GM21447 (cell line): ENCODE results near the gene EREG.

Experiments used
- ATAC-seq: cut with Tn5 transposase; IDR thresholded peaks from one replicate; pipeline ENCODE4 v1.9.1; 2021; ENCODE audit not compliant: unreplicated experiment

EREG gene

DNA sequence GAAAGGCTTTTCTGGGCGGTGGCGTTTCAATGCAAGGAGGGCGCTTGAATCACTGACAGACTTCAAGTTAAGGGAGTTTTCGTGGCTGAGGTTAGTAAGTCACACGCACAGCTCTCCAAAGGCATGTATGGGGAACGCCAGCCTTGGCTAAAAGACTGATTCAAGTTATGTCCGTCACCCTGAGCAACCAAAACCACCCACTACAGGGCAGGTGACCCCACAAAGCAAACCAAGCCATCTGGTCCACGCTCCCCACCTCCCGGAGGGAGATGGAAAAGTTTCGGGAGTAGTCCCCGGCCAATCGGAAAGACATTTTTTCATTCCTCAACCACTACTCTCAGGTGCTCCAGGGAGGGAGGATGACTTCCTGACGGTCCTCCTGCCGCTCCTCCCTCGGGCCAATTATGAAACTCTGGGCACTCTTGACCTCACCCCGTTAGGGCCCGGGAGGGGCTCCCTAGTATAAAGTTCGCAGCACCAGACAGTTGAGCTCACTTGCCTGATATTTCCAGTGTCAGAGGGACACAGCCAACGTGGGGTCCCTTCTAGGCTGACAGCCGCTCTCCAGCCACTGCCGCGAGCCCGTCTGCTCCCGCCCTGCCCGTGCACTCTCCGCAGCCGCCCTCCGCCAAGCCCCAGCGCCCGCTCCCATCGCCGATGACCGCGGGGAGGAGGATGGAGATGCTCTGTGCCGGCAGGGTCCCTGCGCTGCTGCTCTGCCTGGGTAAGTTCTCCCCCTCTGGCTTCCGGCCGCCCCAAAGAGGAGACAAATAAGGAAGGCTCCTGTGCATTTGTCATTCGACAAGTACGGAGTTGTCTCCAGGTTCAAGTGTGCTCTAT, at the start of gene EREG:
Gene EREG (plus strand): TSS at position 494 of the 840 bp plus-strand sequence. CDS start 164 bp downstream, at position 658.
- ATAC-seq = peak; percentile 43

DNA sequence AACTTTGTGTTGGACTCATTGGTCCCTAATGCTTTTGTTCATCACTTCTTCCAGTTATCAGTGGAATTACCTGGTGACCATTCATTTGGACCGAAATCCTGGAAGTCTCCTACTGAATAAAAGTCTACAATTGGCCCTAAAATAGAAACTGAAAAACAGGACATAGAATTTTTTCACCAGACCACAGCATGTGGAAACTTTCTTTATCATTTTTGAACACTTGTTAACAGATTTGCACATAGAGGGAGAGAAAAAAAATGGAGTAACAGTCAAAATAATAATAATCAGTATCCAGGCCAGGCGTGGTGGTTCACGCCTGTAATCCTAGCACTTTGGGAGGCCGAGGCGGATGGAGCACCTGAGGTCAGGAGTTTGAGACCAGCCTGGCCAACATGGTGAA, 49.6 kb upstream of the EREG start:
- no peak for ATAC-seq

DNA sequence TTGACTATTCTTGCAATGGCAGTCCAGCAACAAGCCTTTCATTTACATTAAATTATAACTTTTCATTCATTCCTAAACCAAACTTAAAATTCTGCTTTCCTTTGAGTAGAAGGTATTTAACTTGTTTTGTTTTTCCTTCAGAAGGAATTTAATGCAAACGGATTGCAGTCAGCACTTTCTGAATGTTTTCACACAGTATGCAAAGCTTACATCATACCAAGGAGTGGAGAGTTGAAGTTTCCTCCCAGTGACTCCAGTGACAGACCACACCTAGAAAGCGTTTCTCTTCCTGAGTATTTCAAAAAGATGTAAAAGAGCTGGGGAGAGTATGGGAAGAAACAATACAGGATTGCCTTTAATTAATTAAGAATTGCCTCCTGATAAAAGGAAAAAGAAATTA, 48.5 kb upstream of the EREG start:
- no peak for ATAC-seq

DNA sequence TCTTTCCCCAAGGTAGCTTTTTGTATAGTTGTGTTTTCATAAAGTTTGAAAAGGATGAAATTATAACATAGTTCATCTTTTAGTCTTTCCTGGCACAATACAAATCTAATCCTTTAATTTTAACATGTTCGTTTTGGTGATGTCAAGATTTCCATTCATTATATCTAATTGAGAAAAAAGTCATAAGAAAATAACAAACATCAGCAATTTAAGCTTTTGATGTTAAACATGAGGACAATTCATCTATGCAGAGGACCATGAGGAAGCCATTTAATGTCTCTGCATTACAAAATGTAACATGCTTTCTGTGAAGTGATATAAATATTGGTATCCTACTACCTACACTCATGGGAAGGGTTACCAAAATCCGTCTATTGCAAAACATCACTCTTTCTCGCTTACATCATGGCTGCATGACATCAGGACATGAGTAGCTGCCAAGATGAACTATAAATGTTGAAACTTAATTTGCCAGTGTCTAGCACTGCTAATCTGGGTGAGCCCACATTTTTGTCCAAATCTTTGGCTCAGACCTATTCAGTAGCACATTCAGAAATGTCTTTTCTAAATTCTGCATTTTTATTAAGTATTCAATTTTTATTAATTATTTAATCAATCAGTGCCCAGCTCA, 47.2 kb upstream of the EREG start:
- ATAC-seq = no peak

GRCh38 chr4:74318276-74318675, 46.7 kb upstream of the EREG start:
- no peak for ATAC-seq

DNA sequence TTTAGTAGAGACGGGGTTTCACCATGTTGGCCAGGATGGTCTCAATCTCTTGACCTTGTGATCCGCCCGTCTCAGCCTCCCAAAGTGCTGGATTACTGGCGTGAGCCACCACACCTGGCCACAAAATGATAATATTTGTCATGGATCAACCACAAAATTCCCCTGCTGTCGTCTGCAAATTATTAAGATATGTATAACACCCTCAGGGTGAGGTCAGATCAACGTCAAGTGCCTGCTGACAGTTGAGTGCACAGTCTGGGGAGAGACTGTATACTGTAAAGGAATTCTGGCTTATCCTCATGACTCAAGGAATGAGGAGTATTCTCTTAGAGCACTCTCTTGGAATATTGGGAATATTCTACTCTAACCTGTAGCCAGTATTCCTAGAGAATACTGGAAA, 45.5 kb upstream of the EREG start:
- ATAC-seq = no peak

DNA sequence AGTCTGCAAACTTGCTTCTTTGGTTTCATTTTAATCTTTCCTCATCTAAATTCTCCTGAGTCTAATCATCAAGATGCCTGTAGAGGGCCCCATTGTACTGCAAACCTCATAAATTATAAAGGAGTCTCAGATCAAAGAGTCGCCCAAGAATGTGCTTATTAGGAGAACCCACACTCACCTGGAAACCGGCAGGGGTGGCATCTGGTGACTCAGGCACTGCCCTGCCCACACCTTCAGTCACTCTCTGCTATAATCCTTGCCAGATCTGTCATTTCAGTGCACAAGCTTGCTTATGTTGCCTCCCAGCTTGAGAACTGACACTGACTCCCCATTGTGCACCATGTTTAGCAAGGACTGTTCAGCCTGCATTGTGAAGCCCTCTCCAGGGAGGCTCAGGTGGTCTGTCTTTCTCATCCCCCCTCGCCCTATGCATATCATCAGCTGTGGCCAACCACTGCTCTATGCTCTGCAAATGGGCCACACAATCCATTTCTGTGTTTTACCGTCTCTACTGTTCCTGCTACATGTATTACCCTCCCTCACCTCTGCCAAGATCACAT, 44.3 kb upstream of the EREG start:
- peak; percentile 69 for ATAC-seq

DNA sequence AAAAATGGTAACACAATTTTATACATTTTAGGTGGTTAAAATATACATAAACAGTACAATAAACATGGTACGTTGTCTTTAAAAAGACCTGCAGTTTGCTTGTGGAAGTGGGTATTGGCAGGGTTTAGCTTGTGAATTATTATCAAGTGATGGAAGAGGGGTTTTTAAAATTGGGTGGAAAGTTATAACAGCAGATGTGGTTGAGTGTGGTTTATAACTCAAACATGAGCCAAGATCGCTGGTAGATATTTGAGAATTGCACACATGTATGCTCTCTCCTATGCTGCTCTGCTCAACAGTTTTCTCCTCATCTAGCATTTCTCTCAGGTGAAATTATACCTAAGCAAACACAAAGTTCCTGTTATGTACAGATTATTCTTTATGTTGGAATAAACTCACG, 42.6 kb upstream of the EREG start:
- no peak for ATAC-seq

DNA sequence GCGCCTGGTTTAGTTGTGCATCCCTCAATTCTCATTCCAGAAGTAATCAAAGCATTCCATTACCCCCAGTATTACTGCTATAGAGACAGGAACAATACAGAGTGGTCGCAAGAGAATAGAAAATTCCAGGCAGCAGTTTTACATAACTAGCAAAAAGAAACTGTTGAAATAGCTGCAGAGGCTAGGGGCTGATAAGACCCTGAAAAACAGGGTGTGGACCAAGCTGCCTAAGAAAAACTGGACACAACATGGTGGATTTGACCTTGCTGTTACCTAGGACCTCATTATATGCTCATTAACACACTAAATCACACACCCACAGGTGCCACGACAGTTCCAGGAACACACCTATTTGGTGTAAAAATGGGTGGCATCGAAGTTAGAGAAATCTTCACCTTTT, 41.3 kb upstream of the EREG start:
- ATAC-seq = no peak

- no peak for ATAC-seq
These were observed 40.7 kb upstream of the EREG start for GRCh38 chr4:74324262-74324661.

- ATAC-seq = no peak
These were observed 39.1 kb upstream of the EREG start for GRCh38 chr4:74325886-74326285.

- ATAC-seq = no peak
These were observed 37.2 kb upstream of the EREG start for GRCh38 chr4:74327762-74328161.

DNA sequence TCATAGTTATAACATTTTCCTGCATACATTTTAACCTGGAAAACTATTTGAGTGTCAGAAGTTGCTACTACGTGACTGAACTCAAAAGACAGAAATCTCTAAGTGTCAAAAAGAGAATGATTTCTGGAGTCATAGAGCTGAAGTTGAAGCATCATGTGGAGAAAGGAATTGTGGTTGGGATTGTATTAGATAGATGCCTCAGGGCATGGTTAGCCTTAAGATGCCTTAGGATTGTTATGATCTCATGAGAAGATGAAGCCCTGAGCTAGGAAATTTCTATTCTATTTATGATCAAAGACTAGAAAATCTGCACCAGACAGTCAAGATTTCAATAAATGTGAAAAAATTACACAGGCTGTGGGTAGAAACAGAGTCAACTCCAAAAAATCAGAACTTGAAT, 36.4 kb upstream of the EREG start:
- no peak for ATAC-seq

DNA sequence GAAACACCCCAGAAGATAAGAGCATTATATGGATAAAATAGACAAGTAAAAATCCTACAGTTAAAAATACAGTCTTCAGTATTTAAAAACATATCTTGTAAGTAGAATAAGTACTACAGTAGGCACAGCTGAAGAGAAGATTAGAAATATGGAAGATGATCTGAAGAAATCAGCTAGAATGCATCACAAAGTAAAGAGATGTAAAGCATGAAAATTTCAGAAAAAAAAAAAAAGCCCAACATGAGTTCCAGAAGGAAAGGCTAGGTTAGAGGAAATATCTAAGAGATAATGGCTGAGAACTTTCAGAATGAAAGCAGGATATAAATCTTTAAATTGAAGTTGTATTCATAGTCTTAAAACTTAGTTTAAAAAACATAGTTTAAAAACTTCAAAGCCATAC, 35.6 kb upstream of the EREG start:
- no peak for ATAC-seq

GRCh38 chr4:74330295-74330750, 34.6 kb upstream of the EREG start:
- ATAC-seq = no peak

DNA sequence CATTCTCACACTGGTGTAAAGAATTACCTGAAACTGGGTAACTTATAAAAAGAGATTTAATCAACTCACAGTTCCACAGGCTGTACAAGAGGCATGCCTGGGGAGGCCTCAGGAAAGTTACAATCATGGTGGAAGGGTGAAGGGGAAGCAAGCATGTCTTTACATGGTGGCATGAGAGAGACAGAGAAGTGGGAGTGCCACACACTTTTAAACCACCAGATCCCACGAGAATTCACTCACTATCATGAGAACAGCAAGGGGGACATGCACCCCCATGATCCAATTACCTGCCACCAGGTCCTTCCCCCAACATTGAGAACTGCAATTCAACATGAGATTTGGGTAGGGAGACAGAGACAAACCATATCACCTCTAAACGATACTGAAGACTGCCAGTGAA, 33.7 kb upstream of the EREG start:
- no peak for ATAC-seq

GRCh38 chr4:74331944-74332343, 33.0 kb upstream of the EREG start:
- ATAC-seq = no peak

DNA sequence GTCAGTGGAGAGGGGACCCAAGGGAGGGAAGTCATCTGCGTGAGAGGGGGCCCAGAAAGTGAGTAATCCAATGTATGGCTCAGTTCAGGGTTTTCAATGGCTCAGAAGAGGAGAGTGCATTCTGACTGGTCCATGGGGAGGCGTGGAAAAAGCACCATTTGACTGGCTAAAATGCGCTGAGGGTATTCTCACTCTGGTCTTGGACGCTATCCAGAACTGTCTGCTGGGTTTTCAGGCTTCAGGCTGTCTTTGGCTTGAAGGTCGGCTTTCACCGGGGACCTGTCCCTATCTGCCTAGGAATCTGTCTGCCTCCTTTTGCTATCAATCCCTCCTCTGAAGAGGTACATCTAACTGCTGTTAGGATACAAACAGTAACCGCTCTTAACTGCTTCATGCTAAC, 30.3 kb upstream of the EREG start:
- no peak for ATAC-seq

GRCh38 chr4:74335341-74336021, 29.5 kb upstream of the EREG start:
- ATAC-seq = no peak

- ATAC-seq = no peak
These were observed 26.1 kb upstream of the EREG start for GRCh38 chr4:74338792-74339333.

GRCh38 chr4:74339501-74339900, 25.4 kb upstream of the EREG start:
- no peak for ATAC-seq
